ENCODE results near the gene SNPH.
"Not testable (repeated sequence)": the region's sequence is repeated elsewhere in the genome, so short reads cannot be mapped to it uniquely, and the experiment has no call there.

Gene SNPH

DNA sequence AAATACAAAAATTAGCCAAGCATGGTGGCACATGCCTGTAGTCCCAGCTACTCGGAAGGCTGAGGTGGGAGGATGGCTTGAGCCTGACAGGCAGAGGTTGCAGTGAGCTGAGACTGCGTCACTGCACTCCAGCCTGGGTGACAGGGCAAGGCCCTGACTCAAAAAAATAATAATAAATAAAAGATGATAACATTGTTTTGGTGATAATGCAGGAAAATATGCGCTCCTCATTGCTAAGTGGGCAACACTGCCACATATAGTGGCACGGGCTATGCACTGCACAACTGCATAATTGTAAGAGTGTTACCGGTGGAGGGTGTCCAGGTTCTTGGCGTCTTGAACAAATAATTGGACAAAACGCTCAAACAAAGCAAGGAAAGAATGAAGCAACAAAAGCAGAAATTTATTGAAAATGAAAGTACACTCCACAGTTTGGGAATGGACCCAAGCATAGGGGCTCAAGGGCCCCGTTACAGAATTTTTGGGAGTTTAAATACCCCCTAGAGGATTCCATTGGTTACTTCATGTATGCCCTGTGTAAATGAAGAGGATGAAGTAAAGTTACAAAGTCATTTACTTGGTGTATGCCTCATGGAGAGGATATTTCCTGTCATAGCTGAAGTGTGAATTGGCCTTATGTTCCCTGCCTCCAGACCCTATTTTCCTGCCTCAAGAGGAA lies 77.5 kb downstream of the SNPH start:
- not testable (repeated sequence) for DNase-seq

DNA sequence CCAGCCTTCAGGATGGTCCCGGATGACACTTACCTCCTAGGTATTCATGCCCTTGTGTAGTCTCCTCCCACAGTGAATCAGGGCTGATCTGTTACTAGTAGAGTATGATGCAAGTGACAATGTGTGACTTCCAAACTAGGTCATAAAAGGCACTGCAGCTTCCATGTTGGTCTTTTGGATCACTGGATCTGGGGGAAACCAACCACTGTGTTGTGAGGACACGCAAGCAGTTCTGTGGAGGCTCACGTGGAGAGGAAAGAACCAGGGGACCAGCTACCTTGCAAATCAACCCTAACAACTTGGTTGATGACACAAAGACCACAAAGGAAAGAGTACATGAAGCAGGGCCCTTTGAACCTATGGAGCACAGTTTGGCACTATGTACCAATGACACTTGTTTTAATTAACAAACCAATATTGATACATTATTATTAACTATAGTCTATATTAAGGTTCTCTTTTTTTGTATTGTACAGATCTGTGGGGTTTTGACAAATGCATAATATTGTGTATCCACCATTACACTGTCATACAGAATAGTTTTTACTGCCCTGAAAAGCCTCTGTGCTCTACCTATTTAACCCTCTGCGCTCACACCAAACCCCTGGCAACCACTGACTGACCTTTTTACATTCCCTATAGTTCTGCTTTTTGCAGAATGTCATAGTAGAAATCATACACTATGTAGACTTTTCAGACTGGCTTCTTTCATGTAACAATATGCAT lies 79.1 kb downstream of the SNPH start:
- no peak for DNase-seq

DNA sequence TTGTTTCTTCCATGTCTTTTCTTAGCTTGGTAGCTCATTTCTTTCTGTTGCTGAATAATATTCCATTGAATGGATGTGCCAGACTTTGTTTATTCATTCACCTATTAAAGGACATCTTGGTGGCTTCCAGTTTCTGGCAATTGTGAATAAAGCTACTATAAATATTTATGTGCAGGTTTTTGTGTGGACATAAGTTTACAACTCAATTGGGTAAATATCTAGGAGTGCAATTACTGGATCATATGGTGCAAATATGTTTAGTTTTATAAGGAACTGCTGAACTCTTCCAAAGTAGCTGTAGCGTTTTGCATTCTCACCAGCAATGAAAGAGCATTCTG lies 79.6 kb downstream of the SNPH start:
- no peak for DNase-seq

DNA sequence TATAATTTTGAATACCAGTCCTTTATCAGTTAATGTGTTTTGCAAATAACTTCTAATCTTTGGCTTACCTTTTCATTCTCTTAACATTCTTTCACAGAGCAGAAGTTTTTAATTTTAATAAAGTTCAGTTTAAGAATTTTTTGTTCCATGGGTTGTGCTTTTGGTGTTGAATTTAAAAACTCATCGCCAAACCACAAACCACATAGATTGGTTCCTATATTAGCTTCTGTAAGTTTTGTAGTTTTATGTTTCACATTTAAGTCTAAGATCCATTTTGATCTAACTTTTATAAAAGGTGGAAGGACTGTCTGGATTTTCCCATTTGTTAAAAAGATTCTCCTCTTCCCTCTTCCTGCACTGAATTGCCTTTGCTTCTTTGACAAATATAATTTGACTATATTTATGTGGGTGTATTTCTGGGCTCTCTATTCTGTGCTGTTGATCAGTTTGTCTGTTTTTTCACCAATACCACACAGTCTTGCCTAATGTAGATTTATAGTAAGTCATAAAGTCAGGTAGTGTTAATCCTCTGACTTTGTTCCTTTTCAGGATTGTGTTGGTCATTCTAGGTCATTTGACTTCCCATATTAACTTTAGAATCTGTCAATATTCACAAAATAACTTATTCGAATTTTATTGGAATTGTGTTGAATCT lies 80.3 kb downstream of the SNPH start:
- no peak for DNase-seq

DNA sequence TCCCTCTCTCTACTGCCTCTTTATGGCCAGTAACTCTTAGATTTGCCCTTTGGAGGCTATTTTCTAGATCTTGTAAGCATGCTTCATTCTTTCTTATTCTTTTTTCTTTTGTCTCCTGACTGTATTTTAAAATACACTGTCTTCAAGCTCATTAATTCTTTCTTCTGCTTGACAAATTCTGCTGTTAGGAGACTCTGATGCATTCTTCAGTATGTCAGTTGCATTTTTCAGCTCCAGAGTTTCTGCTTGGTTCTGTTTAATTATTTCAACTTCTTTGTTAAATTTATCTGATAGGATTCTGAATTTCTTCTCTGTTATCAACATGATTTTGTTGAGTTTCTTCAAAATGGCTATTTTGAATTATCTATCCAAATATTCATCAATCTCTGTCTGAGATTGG lies 87.9 kb downstream of the SNPH start:
- DNase-seq, result no peak

DNA sequence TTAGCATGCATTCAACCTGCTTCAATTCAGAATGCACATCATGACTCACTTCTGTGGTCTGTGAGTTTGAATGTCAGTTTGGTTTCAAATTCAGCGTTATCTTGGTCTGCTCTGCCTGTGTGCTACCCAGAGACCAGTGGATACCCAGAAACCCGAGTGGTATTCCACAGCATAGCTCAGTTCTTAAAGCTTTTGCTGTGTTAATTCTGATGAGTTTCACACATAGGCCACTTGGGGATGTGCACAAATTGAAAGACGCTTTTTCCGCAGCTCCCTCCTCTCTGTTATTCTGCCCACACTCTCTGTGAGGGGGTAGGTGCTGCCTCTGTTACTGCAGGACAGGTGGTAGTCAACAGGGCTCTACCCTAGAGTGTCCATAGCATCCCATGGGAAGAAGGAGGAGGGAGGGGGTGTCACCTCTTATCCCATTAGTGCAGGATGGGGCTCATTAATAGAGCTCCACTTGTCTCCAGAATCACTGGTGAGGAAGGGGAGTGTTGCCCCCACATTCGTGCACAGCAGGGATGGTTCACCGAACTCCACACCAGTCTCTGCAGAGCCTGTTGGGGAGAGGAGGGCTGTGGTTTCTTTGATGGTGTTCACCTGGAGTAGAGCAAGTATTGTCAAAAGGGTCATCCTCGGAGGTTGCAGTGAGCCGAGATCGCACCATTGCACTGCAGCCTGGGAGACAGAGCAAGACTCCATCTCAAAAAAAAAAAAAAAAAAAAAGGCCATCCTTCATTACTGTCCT lies 92.0 kb downstream of the SNPH start:
- DNase-seq, result no peak
